Activated naive CD8-positive, alpha-beta T cell treated with anti-CD3 and anti-CD28 coated beads, Interleukin-2, amount 10 ng/mL, durations not matched to agents 7 days and 5 days (primary cell): ENCODE results near the gene ATP5PD. TPM values are rescaled to one million over a fixed set of nuclear protein-coding genes. Genes with fewer than 3 reads are reported as not detected.

Source experiments
- ATAC-seq: fragments of 150-1000 bp; cut with Tn5 transposase; one replicate; pipeline ENCODE4 v1.10.0; 2021; ENCODE audit warnings: low read depth, moderate library complexity
- POLR2A ChIA-PET: fragments of 350-600 bp; sonication (Branson Sonifier 250); formaldehyde crosslinking; loops from one replicate; lab custom pipeline; 2021; ENCODE audit warnings: antibody characterized with exemption; lab: Charles Lee
- DNase-seq: peaks from one replicate; pipeline ENCODE4 v3.0.0; 2021
- H3K27ac Mint-ChIP-seq: one replicate; pipeline ENCODE4 v1.8.0; 2022; ENCODE audit warnings: mild to moderate bottlenecking, mixed read lengths
- H3K27me3 Mint-ChIP-seq: one replicate; pipeline ENCODE4 v1.8.0; 2022; ENCODE audit warnings: mild to moderate bottlenecking, moderate library complexity, mixed read lengths
- H3K36me3 Mint-ChIP-seq: one replicate; pipeline ENCODE4 v1.8.0; 2021; ENCODE audit warnings: mild to moderate bottlenecking, mixed read lengths
- H3K4me1 Mint-ChIP-seq: one replicate; pipeline ENCODE4 v1.8.0; 2021; ENCODE audit warnings: mixed read lengths
- H3K4me3 Mint-ChIP-seq: one replicate; pipeline ENCODE4 v1.8.0; 2022; ENCODE audit warnings: mild to moderate bottlenecking, moderate library complexity, mixed read lengths
- H3K9me3 Mint-ChIP-seq: one replicate; pipeline ENCODE4 v1.8.0; 2021; ENCODE audit warnings: mixed read lengths
- total RNA-seq, 2 experiments: library from RNA; stranded (reverse); gene quantifications; one replicate each; pipeline ENCODE4 v1.2.3, GENCODE V29; 2021

ATP5PD gene
- total RNA-seq, result 100 to 1,000 TPM; 196 to 199 TPM

DNA sequence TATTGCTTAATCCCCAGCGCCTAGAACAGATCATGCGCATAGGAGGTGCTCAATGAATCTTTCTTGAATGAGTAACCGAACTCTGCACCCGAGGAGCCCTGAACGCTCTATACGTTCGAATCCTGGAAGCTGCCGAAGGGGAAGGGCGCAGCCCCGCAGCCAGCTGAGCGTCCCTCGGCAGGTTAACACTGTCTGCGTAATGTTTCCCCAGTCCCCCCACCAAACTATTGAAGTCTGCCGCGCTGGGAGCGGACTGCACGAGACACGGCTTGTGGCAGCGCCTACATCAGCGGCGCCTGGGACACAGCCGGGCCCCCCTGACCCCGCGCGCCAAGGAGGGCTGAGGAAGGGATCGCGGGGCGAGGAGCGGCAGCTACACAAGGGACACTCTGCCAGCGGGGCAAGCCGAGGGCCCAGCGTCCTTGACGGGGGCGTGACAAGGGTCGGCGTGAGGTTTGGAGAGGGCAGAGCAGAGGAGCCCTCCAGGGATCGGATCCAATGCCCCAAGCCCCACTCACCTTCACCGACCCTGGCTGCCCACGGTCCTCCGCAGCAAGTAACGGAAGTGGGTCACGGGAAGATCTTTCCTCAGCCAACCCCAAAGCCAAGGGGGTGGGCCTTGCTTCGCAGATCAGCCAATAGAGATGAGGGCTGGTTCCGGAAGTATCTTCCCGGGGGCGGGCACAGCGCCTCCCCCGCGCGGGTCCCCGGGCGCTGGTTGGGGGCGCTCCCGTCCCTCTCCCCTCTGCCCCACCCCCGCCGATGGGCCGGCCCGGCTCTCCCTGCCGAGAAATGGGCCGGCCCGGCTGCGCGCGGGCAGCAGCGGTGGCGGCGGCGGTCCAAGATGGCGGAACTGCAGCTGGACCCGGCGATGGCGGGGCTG lies at the start of gene ATP5PD, which contains the start of gene KCTD2:
Gene ATP5PD (minus strand): TSS at position 563 of the 883 bp plus-strand sequence. CDS start 4,319 bp downstream, outside the sequence.
Gene KCTD2 (plus strand): TSS at position 819 of the 883 bp plus-strand sequence. CDS start 26 bp downstream, at position 845.
- peaks cover 5% of the 10 kb centered on the region for H3K36me3 Mint-ChIP-seq
- ATAC-seq (peak; percentile 92), DNase-seq (peak; percentile 93)
- POLR2A ChIA-PET, result interaction anchor here (0.8 to 2.9 kb wide), 10 partner anchors 9 to 108 kb away, joined by 3 to 14 read pairs (median 5); partner anchors contain the start of genes JPT1, MRPL58 and SLC16A5
- H3K4me1 Mint-ChIP-seq, result peaks cover 23% of the 10 kb centered on the region
- no peaks in the 10 kb centered on the region for H3K9me3 Mint-ChIP-seq
- H3K27me3 Mint-ChIP-seq, result no peaks in the 10 kb centered on the region
- peak within 1 kb of the TSS; percentile 98 for H3K4me3 Mint-ChIP-seq
- H3K27ac Mint-ChIP-seq, result peak within 1 kb of the TSS; percentile 93

DNA sequence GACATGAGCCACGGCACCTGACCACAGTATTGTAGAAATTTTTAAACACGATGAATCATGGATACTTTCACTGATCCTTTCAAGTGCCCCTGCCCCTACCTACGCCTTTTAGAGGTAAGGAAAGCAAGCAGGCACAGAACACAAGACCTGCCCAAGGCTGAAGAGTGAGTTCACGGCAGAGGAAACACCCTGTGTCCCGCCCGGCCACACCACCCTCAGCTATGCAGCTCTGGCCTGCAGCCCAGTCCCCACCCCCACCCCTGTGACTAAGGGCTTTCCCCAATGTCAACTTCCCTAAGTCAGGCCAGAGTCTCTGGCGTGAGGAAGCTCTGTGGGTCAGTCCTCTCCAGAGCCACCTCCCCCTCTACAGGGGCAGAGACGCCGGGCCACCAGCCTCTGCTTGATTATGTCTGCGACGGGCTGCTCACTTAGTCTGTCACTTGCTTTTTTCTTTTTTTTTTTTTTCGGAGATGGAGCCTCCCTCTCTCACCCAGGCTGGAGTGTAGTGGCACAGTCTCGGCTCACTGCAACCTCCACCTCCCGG lies 49.4 kb upstream of the ATP5PD start:
- ATAC-seq (no peak), DNase-seq (no peak)
- no peaks in the 10 kb centered on the region for H3K36me3 Mint-ChIP-seq
- no peak overlapping the region for H3K27ac Mint-ChIP-seq
- POLR2A ChIA-PET, result no interaction called here
- H3K9me3 Mint-ChIP-seq, result no peaks in the 10 kb centered on the region
- no peak overlapping the region for H3K4me3 Mint-ChIP-seq
- H3K4me1 Mint-ChIP-seq, result peaks cover 4% of the 10 kb centered on the region
- H3K27me3 Mint-ChIP-seq, result no peaks in the 10 kb centered on the region

DNA sequence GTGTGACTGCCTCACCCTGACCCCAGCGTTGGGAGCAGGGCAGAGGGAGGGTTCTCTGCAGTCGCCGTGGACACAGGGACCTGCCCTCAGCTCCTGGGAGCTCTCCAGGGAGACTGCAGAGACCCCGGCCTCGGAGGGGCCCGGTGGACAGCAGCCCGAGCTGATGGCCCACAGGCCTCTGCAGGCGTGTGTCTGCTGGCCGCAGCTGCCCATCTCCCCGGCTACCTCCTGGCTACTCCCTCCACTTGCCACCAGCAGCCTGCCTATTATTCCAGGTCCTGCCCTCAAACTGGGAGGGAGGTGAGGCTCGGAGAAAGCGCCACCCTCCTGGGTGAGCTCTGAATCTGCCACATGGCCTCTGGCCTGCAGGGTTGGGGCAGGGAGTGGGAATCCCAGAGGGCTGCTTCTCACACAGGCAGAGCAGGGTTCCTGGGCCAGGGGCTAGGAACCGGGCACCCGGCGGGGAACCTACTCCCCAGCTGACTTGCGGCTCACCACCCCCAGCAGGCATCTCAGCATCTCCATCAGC lies 48.2 kb upstream of the ATP5PD start:
- POLR2A ChIA-PET, result no interaction called here
- ATAC-seq, result no peak

DNA sequence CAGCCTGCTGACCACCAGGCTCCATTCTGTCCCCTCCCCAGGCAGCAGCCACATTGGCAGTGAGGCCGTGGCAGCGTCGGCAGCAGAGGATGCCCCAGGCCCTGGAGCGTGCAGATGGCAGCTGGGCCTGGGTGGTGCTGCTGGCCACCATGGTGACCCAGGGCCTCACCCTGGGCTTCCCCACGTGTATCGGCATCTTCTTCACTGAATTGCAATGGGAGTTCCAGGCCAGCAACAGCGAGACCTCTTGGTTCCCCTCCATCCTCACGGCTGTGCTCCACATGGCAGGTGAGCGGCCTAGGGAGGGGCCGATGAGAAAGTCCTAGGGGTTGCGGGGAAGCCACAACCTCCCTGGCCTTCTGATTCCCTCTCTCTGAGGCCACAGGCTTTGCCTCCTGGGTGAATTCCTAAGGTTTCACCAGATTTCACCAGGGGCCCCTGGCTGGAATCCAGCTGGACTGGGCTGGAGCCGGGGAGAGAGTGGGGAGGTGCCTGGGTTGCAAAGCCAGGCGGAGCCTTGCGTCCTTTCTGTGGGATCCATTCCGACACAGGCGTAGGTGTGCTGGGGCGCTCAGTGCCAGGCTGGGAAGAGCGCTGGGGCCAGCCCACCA lies 46.9 kb upstream of the ATP5PD start:
- POLR2A ChIA-PET, result no interaction called here
- Mint-ChIP-seq H3K9me3 (no peaks in the 10 kb centered on the region), H3K36me3 (no peaks in the 10 kb centered on the region), H3K27me3 (no peaks in the 10 kb centered on the region), H3K4me3 (no peak overlapping the region), H3K27ac (no peak overlapping the region), H3K4me1 (peaks cover 15% of the 10 kb centered on the region)
- no peak for ATAC-seq
- DNase-seq, result no peak

More for the DNA sequence above, 48.2 kb upstream of the ATP5PD start:
- H3K27ac Mint-ChIP-seq, result no peak overlapping the region
- no peaks in the 10 kb centered on the region for H3K9me3 Mint-ChIP-seq
- no peak overlapping the region for H3K4me3 Mint-ChIP-seq
- H3K27me3 Mint-ChIP-seq, result no peaks in the 10 kb centered on the region
- peaks cover 7% of the 10 kb centered on the region for H3K4me1 Mint-ChIP-seq
- no peak for DNase-seq
- H3K36me3 Mint-ChIP-seq, result no peaks in the 10 kb centered on the region

DNA sequence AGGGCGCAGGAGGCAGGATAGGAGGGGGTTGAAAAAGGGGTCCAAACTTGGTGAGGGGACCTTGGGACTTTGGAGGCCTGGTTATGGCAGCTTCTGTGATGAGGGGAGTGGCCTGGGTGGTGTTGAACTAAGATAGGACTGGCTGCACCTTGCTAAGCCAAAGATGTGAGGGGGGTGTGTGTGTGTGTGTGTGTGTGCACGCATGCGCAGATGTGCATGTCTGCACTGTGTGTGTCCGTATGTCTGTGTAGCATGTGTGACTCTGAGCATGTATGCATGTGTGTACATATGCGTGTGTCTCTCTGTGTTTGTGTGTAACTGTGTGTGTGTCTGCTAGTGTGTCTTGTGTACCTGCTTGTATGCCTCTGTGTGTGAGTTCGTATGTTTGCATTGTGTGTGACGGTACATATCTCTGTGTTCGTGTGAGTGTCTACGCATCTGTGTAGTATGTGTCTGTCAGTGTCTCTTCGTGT lies 45.1 kb upstream of the ATP5PD start:
- H3K9me3 Mint-ChIP-seq, result no peaks in the 10 kb centered on the region
- H3K4me1 Mint-ChIP-seq, result peaks cover 22% of the 10 kb centered on the region
- no peak overlapping the region for H3K4me3 Mint-ChIP-seq
- POLR2A ChIA-PET, result interaction anchor here (1.2 kb wide), 1 partner anchor 18 kb away, joined by 3 read pairs; no protein-coding TSS in a partner anchor
- DNase-seq (no peak), ATAC-seq (no peak)
- no peaks in the 10 kb centered on the region for H3K27me3 Mint-ChIP-seq
- H3K36me3 Mint-ChIP-seq, result no peaks in the 10 kb centered on the region
- H3K27ac Mint-ChIP-seq, result no peak overlapping the region

DNA sequence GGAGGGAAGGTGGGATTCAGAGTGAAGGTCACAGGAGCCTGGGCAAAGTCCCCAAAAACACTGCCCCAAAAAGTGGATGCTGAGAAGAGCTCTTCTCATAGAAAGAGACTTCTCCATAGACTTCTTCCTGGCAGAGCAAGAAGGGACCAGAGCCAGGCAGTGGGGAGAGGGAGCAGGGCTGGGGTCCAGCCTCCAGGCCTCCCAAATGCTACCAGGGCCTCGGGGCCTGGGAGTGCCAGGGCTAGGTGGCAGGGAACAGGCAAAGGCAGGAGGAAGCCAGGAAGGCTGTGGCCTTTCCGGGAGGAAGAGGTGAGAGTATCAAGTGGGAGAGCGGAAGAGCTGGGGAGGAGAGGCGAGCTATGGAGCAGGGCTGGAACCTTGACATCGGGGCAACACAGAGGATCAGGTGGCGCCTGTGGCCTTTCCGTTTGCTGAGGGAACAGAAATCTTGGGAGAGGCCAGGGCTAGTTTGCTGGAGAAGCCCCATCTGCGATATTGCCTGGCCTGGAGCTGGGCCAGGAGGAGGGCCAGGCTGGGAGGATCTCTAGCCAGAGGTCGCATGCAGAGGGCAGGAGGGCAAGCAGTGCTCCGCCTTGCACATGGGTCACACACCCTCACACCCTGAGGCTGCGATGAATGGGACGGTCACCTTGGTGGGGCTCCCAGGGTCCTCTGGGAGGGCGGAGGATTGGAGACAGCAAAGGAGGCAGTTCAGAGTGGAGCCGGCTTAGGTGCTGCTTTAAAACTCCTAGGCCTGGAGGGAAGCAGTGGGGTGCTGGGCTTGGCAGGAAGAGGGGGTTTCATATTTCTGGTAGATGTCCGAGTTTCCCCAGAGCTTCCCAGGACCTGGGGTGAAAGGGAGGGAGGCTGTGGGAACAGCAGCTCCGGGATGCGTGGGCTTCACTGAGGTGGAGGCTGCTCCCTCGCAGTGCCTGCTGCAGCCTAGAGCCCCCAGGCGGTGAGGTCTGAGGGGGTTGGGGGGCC lies 44.4 kb upstream of the ATP5PD start:
- ATAC-seq, result no peak
- Mint-ChIP-seq H3K36me3 (no peaks in the 10 kb centered on the region), H3K27ac (peak overlapping the region; percentile 15), H3K9me3 (no peaks in the 10 kb centered on the region), H3K4me1 (peaks cover 23% of the 10 kb centered on the region), H3K4me3 (no peak overlapping the region), H3K27me3 (no peaks in the 10 kb centered on the region)
- DNase-seq, result no peak
- POLR2A ChIA-PET, result interaction anchor here (0.5 to 1.3 kb wide), 3 partner anchors 10 to 18 kb away, joined by 3 to 5 read pairs (median 3); partner anchors contain the start of gene ARMC7

DNA sequence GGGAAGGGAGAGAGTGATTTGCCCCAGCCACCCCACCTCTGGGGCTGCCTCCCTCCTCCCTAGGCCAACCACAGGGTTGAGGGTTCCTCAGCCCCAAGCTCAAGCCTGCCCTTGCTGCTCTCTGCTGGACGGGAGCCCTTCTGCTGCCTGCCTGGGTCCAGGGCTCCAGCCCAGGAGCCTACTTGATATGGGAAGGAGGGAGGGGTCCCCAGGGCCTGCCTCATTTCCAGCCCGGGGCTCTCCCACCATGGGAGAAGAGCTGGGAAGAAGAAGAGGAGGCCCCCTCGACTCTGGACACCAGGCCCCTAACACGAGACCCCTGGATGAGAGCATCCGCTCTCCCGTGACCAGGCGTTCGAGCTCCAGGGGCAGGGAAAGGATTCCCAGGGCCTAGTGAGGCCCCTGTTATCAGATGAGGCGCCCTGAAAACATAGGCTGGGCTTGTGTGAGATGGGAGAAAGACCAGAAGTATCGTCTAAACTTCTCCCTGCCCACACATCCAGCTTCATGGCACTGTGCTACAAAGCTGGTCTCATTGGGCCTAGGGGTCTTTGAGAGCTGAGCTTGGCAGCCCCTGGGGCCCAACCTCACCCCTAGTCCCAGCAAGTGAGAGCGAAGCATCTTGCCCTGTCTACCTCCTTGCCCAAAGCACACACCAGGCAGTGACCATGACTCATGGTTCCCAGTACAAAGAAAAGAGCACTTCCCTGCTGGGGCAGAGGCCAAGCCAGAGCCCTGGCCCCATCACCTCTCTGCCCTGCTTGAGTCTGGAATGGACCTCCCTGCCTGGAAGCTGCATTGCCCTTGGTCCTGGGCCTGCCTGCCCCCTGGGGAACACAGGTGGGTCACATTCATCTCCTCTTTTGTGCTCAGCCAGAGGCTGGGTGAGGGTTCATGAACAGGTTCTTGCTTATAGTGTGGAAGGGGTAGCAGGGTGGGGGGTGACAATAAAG lies 42.0 kb upstream of the ATP5PD start:
- DNase-seq (no peak), ATAC-seq (peak; percentile 5)
- H3K27ac Mint-ChIP-seq, result peak overlapping the region; percentile 83

DNA sequence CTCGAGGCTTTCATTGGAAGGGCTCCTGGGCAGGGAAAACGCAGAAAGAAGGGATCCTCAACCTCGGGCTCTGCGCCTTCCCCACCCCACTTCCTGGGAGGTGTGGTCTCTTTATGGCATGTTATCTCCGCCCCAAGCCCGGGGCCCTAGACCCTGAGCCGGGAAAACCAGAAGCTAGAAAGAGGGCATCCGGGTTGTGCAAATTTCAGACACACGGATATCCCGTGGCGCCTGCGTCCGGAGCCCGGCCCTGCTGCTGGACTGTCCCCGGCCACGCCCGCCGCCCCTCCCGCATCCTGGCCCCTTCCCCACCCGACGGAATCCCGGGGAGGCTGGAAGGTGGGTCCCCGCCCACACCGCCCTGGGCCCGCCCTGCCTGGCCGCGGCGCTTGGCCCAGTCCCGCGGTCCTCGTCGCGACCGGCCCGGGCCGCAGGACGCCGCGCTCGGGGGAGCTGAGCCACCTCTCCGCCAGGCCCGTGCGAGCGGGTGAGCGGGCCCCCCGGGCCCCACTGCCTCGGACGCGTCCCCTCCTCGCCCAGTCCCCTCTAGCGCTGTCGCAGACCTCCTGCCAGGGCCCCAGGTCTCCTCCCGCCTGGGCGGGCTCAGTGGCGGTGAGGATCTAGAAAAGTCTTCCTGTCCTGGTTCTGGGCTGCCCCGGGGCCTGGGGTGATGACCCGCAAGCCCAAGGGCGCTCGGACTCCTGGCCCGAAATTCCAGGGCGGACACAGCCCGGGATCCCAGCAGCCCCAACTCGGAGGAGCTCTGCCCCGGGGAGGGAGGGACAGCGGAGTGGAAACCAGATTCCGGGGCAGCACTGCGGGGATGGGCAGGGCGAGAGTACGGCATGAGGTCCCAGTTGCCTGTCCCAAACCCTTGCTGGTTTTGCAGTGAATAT lies 41.0 kb upstream of the ATP5PD start, which contains the start of gene SLC16A5:
Gene SLC16A5 (plus strand): TSS at position 397 of the 896 bp plus-strand sequence. CDS start 5,683 bp downstream, outside the sequence.
- POLR2A ChIA-PET, result interaction anchor here (0.6 to 2.4 kb wide), 15 partner anchors 9 to 198 kb away, joined by 3 to 13 read pairs (median 3); partner anchors contain the start of genes ARMC7, ATP5PD, CDR2L and KCTD2
- Mint-ChIP-seq H3K4me1 (peaks cover 32% of the 10 kb centered on the region), H3K36me3 (no peaks in the 10 kb centered on the region), H3K27me3 (no peaks in the 10 kb centered on the region), H3K9me3 (no peaks in the 10 kb centered on the region), H3K27ac (peak within 1 kb of the TSS; percentile 83), H3K4me3 (peak within 1 kb of the TSS; percentile 82)
- DNase-seq (peak; percentile 70), ATAC-seq (peak; percentile 68)

More for the DNA sequence above, 42.0 kb upstream of the ATP5PD start:
- H3K4me3 Mint-ChIP-seq, result peak overlapping the region; percentile 82
- peaks cover 31% of the 10 kb centered on the region for H3K4me1 Mint-ChIP-seq
- H3K9me3 Mint-ChIP-seq, result no peaks in the 10 kb centered on the region
- POLR2A ChIA-PET, result interaction anchor here (0.6 to 2.4 kb wide), 11 partner anchors 8 to 318 kb away, joined by 3 to 13 read pairs (median 3); partner anchors contain the start of genes ARMC7, ATP5PD and KCTD2
- H3K27me3 Mint-ChIP-seq, result no peaks in the 10 kb centered on the region
- no peaks in the 10 kb centered on the region for H3K36me3 Mint-ChIP-seq

DNA sequence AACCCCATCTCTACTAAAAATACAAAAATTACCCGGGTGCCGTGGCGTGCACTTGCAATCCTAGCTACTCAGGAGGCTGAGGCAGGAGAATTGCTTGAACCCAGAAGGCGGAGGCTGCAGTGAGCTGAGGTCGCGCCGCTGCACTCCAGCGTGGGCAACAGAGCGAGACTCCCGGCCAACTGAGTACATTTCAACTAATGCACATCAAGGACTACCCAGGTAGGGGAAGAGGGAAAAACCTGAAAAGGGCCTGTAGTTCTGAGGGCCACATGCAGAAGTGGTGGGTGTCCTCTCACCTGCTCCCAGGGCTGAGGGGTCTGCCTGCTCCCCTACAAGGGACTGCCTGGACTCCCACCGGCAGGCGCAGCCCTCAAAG lies 40.4 kb upstream of the ATP5PD start:
- Mint-ChIP-seq H3K4me3 (peak overlapping the region; percentile 76), H3K4me1 (peaks cover 30% of the 10 kb centered on the region), H3K27ac (peak overlapping the region; percentile 70), H3K36me3 (no peaks in the 10 kb centered on the region), H3K9me3 (no peaks in the 10 kb centered on the region), H3K27me3 (no peaks in the 10 kb centered on the region)
- peak; percentile 1 for ATAC-seq
- POLR2A ChIA-PET, result interaction anchor here (0.9 to 2.4 kb wide), 8 partner anchors 10 to 184 kb away, joined by 3 to 13 read pairs (median 4); partner anchors contain the start of genes ARMC7, CDR2L and MIF4GD
- no peak for DNase-seq

DNA sequence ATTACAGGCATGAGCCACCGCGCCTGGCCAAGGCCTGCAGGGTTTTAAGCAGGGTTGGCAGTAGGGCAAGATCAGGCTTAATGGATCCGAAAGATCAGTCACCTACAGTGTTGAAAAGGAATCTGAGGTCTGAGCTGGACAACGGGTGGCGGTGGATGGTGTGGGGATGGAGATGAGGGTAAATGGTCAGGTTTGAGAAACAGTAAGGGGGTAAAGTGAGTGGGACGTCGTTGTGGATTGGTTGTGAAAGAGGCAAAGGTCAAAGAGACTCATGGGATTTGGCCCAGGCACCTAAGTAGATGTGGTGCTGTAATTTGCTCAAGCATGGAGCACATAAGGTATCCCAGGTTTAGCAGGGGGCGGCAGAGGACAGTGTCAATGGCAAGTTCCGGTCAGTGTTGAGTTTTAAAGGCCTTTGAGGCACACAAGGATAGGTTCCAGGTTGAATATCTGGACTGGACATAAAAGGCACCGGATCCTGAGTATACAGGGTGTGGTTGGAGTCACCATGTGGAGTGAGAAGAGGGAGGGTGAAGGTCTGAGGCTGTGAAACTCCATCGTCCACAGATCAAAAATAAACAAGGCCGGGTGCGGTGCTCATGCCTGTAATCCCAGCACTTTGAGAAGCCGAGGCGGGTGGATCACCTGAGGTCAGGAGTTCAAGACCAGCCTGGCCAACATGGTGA lies 39.9 kb upstream of the ATP5PD start:
- POLR2A ChIA-PET, result interaction anchor here (1.9 to 2.4 kb wide), 2 partner anchors 10 to 23 kb away, joined by 7 to 13 read pairs; partner anchors contain the start of gene ARMC7
- Mint-ChIP-seq H3K36me3 (no peaks in the 10 kb centered on the region), H3K9me3 (no peaks in the 10 kb centered on the region), H3K27me3 (no peaks in the 10 kb centered on the region), H3K27ac (peak overlapping the region; percentile 56), H3K4me3 (peak overlapping the region; percentile 10), H3K4me1 (peaks cover 28% of the 10 kb centered on the region)
- no peak for DNase-seq
- no peak for ATAC-seq
